Stimulated activated CD4-positive, alpha-beta T cell treated with anti-CD3 and anti-CD28 coated beads, Interleukin-4, amount 100 ng/mL, for 1 hour (primary cell): ENCODE results near the gene TCP1.

Experiments
- DNase-seq: peaks from one replicate; pipeline ENCODE4 v3.0.0-alpha.2; 2020

TCP1 gene

GRCh38 chr6:159730332-159730676, 59.1 kb downstream of the TCP1 start:
- DNase-seq = no peak

DNA sequence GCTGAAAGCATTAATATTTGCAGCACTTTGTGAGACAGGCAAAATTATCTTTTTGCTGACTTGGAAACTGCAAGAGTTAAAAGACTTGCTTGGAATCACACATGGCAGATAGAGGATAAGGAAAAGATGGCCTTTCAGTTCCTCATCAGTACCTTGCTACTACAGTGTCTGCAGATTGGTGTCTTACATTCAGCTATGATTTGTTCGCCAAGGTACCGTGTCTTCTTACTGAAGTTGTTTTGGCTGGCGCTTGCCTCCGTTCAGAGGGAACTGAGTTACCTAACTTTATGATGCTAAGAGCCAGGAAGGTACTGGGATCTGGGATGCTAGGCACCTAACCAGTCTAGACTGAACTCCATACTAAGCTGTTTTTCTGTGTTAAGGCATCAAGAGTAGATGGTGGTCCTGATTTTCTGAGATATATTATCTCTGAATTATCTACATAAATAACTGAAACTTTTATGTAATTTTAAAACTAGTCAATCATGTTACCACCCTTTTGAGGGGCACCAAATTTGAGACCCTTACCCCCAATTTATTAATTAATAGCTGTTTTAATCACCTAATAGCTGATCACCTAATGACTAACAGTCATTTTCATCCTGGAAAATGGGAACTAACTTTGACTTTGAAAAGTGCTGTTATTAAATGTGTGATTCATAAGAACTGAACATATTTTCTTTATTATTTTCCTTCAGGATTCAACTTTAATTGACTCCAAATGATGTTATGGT, 59.6 kb downstream of the TCP1 start:
- DNase-seq = no peak

DNA sequence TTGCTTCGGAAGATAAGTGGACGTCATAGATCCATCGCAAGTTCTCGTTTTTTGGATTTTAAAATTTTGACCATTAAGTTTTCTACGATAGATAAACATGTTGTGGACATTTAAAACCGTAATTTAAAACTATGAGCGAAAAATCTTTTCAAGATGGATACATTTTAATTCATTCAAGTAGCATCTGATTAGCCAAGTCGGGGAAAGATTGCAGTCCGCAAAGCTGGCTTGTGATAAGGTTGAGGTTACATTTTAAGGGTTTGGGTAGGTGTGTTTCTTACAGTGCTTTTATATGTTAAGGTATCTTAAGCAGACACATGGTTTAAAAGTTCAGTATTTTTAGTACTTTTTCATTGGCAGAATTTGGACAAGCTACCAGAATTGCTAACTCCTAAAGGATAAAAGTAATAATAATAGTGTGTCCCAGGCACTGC, 60.9 kb downstream of the TCP1 start:
- DNase-seq = no peak
